PC-3 (cell line): ENCODE data around the gene REXO1. TPM values are rescaled to one million over a fixed set of nuclear protein-coding genes. Genes with fewer than 3 reads are reported as not detected.

ENCODE experiments used
- ATAC-seq: fragments of 200-7000 bp; cut with Tn5 transposase; 2 replicates; pipeline ENCODE4 v1.9.1; 2020; ENCODE audit warnings: mild to moderate bottlenecking, moderate library complexity
- BruUV-seq: library from RNA; stranded (reverse); fragments of 400-500 nt; replicated peaks from 2 replicates; lab custom pipeline; 2021; lab: Mats Ljungman, UMichigan
- CTCF ChIA-PET: fragments of 300-600 bp; sonication (Branson Sonifier 250); formaldehyde crosslinking; loops from one replicate; lab custom pipeline; 2022; ENCODE audit warnings: antibody characterized with exemption; lab: Charles Lee
- POLR2A ChIA-PET: fragments of 300-600 bp; sonication (Branson Sonifier 250); formaldehyde crosslinking; loops from one replicate; lab custom pipeline; 2022; ENCODE audit warnings: antibody characterized with exemption; ENCODE audit not compliant: unreplicated experiment; lab: Charles Lee
- DNase-seq: peaks from one replicate; pipeline ENCODE4 v3.0.0-alpha.2; 2015
- H2AFZ ChIP-seq: fragments of 300-600 bp; sonication (generic); 2 replicates; pipeline ENCODE4 v1.6.0; 2016; ENCODE audit warnings: antibody characterized with exemption, low read length
- H3F3A ChIP-seq: fragments of 300-600 bp; sonication (generic); one replicate; pipeline ENCODE4 v1.6.0; 2017; ENCODE audit warnings: antibody characterized with exemption, low read length, control low read depth, mild to moderate bottlenecking; ENCODE audit not compliant: unreplicated experiment
- H3K27ac ChIP-seq: fragments of 300-600 bp; sonication (generic); 2 replicates; pipeline ENCODE4 v1.5.1; 2016; ENCODE audit warnings: mild to moderate bottlenecking, low read length
- H3K27me3 ChIP-seq: fragments of 300-600 bp; sonication (generic); 2 replicates; pipeline ENCODE4 v1.6.1; 2016; ENCODE audit warnings: low read length, mixed read lengths
- H3K36me3 ChIP-seq: fragments of 300-600 bp; sonication (generic); 2 replicates; pipeline ENCODE4 v1.6.1; 2016; ENCODE audit warnings: low read depth, mixed run types, low read length, mixed read lengths
- H3K4me1 ChIP-seq: fragments of 300-600 bp; sonication (generic); 2 replicates; pipeline ENCODE4 v1.5.1; 2016; ENCODE audit warnings: low read length; ENCODE audit not compliant: insufficient read depth
- H3K4me2 ChIP-seq: fragments of 300-600 bp; sonication (generic); 2 replicates; pipeline ENCODE4 v1.6.0; 2016; ENCODE audit warnings: low read length
- H3K4me3 ChIP-seq: fragments of 300-600 bp; sonication (generic); 2 replicates; pipeline ENCODE4 v1.5.1; 2016; ENCODE audit warnings: mild to moderate bottlenecking, low read length, mixed read lengths
- H3K79me2 ChIP-seq: fragments of 300-600 bp; sonication (generic); 2 replicates; pipeline ENCODE4 v1.6.1; 2017; ENCODE audit warnings: low read length, mixed read lengths
- H3K9ac ChIP-seq: fragments of 300-600 bp; sonication (generic); 2 replicates; pipeline ENCODE4 v1.6.0; 2016; ENCODE audit warnings: mild to moderate bottlenecking, low read length
- H3K9me2 ChIP-seq: fragments of 300-600 bp; sonication (generic); replicated peaks from 2 replicates; pipeline ENCODE4 v1.6.1; 2016; ENCODE audit warnings: mixed run types, low read length, mixed read lengths
- H3K9me3 ChIP-seq: fragments of 300-600 bp; sonication (generic); 2 replicates; pipeline ENCODE4 v1.6.1; 2016; ENCODE audit warnings: low read length, mixed read lengths
- H4K20me1 ChIP-seq: fragments of 300-600 bp; sonication (generic); 2 replicates; pipeline ENCODE4 v1.6.1; 2016; ENCODE audit warnings: low read length, mixed read lengths
- CTCF ChIP-seq: fragments of 300-600 bp; sonication (generic); conservative IDR thresholded peaks from 2 replicates; pipeline ENCODE4 v1.5.1; 2017; ENCODE audit warnings: antibody characterized with exemption, low read depth, mild to moderate bottlenecking, low read length
- EZH2 ChIP-seq: fragments of 300-600 bp; sonication (generic); IDR thresholded peaks from one replicate; pipeline ENCODE4 v1.6.1; 2017; ENCODE audit warnings: antibody characterized with exemption, mild to moderate bottlenecking, low read length; ENCODE audit not compliant: unreplicated experiment
- EZH2phosphoT487 ChIP-seq: fragments of 300-600 bp; sonication (generic); IDR thresholded peaks from 2 replicates; pipeline ENCODE4 v1.6.1; 2018; ENCODE audit warnings: mild to moderate bottlenecking, antibody characterized with exemption, low read length, borderline replicate concordance
- intact Hi-C: fragments of 100-400 bp; cut with micrococcal nuclease; formaldehyde crosslinking; loops from 2 replicates; pipeline ENCODE4 v1.9.0; 2023
- total RNA-seq: library from RNA; depleted of rRNA; stranded (reverse); fragments of >200 nt; gene quantifications from 2 replicates; pipeline ENCODE4 v1.2.3, GENCODE V29; 2014

Gene REXO1
- total RNA-seq, 1 experiment from 2014 or later: 21.4 TPM

GRCh38 chr19:1785310-1785709 is 63.0 kb downstream of the REXO1 start:
- Histone ChIP-seq H3K9me3 (no peaks in the 10 kb centered on the region), H3K36me3 (no peaks in the 10 kb centered on the region), H3K4me3 (no peak overlapping the region), H3K4me1 (no peaks in the 10 kb centered on the region), H3F3A (no peaks in the 10 kb centered on the region), H3K27ac (no peak overlapping the region), H3K9ac (no peak overlapping the region), H3K27me3 (no peaks in the 10 kb centered on the region), H3K79me2 (no peaks in the 10 kb centered on the region), H3K9me2 (no peaks in the 10 kb centered on the region), H3K4me2 (no peak overlapping the region), H2AFZ (no peak overlapping the region), H4K20me1 (no peaks in the 10 kb centered on the region)
- intact Hi-C loops: no loop called here
- BruUV-seq: no TSS peak
- TF ChIP-seq CTCF (no peak), EZH2phosphoT487 (no peak), EZH2 (no peak)
- DNase-seq (no peak), ATAC-seq (no peak)
- POLR2A ChIA-PET: no interaction called here
- CTCF ChIA-PET: no interaction called here

- Histone ChIP-seq H3K36me3 (no peaks in the 10 kb centered on the region), H3K9me2 (no peaks in the 10 kb centered on the region), H3K9me3 (no peaks in the 10 kb centered on the region), H2AFZ (no peak overlapping the region), H3K27me3 (0 out of 2 replicates have a peak, but pooled peaks cover 11% of the 10 kb centered on the region), H3K27ac (no peak overlapping the region), H3K9ac (no peak overlapping the region), H3K79me2 (no peaks in the 10 kb centered on the region), H4K20me1 (no peaks in the 10 kb centered on the region), H3K4me2 (no peak overlapping the region), H3K4me1 (no peaks in the 10 kb centered on the region), H3F3A (no peaks in the 10 kb centered on the region), H3K4me3 (no peak overlapping the region)
- DNase-seq (no peak), ATAC-seq (no peak)
- CTCF ChIA-PET: no interaction called here
- no TSS peak for BruUV-seq
- intact Hi-C loops: no loop called here
- POLR2A ChIA-PET: no interaction called here
- no peak for TF ChIP-seq EZH2
- TF ChIP-seq EZH2phosphoT487: no peak
- no peak for TF ChIP-seq CTCF
Measured at GRCh38 chr19:1783874-1784273, 64.4 kb downstream of the REXO1 start.

GRCh38 chr19:1783354-1783753 is 64.9 kb downstream of the REXO1 start:
- CTCF ChIA-PET: no interaction called here
- 0 out of 2 replicates have a peak, but pooled peaks cover 12% of the 10 kb centered on the region for H3K27me3 ChIP-seq
- intact Hi-C loops: no loop called here
- H3F3A ChIP-seq: no peaks in the 10 kb centered on the region
- no peaks in the 10 kb centered on the region for H3K79me2 ChIP-seq
- H3K9me3 ChIP-seq: no peaks in the 10 kb centered on the region
- TF ChIP-seq CTCF: no peak
- no peak for TF ChIP-seq EZH2
- TF ChIP-seq EZH2phosphoT487: no peak
- ATAC-seq (no peak), DNase-seq (no peak)
- no peak overlapping the region for H2AFZ ChIP-seq
- no peaks in the 10 kb centered on the region for H3K9me2 ChIP-seq
- H3K4me2 ChIP-seq: no peak overlapping the region
- no TSS peak for BruUV-seq
- H3K9ac ChIP-seq: no peak overlapping the region
- H3K27ac ChIP-seq: no peak overlapping the region
- H3K36me3 ChIP-seq: no peaks in the 10 kb centered on the region
- no peaks in the 10 kb centered on the region for H3K4me1 ChIP-seq
- H4K20me1 ChIP-seq: no peaks in the 10 kb centered on the region
- H3K4me3 ChIP-seq: no peak overlapping the region
- POLR2A ChIA-PET: no interaction called here
